H1 (cell line): Measurements from ENCODE around the gene TKFC. TPM values are rescaled to one million over a fixed set of nuclear protein-coding genes. Genes with fewer than 3 reads are reported as not detected.
A peak's percentile ranks its signal among the peaks of the same experiment; 100 is the strongest.

Source experiments
- CTCF ChIA-PET: fragments of 300-600 bp; sonication (Branson Sonifier 250); formaldehyde crosslinking; loops from one replicate; lab custom pipeline; 2021; ENCODE audit not compliant: partially characterized antibody; lab: Charles Lee
- POLR2A ChIA-PET: fragments of 300-600 bp; sonication (Branson Sonifier 250); formaldehyde crosslinking; loops from one replicate; lab custom pipeline; 2021; ENCODE audit warnings: inconsistent platforms; ENCODE audit not compliant: partially characterized antibody; lab: Charles Lee
- DNase-seq, 2 experiments: peaks; one replicate each; pipeline versions ENCODE4 v3.0.0 to v3.0.0-alpha.2; 2010 to 2022; ENCODE audit warnings: low spot score in 2 of 2, low read depth in 1 of 2, mixed read lengths in 1 of 2
- FAIRE-seq: peaks from 2 replicates; lab custom pipeline; 2011; peaks lifted over from hg19 to GRCh38; lab: Jason Lieb, UNC
- H2AFZ ChIP-seq: 2 replicates; pipeline ENCODE4 v1.8.1; 2012; ENCODE audit warnings: low read length, inconsistent platforms
- H2AK5ac ChIP-seq: 2 replicates; pipeline ENCODE4 v1.6.1; 2013; ENCODE audit warnings: low read depth, low read length
- H2BK120ac ChIP-seq: replicated peaks from 2 replicates; pipeline ENCODE3; 2013; ENCODE audit warnings: low read depth, low read length, inconsistent platforms
- H2BK12ac ChIP-seq: 2 replicates; pipeline ENCODE4 v1.6.1; 2013; ENCODE audit warnings: low read depth, low read length
- H2BK15ac ChIP-seq: 2 replicates; pipeline ENCODE4 v1.6.1; 2013; ENCODE audit warnings: low read length
- H2BK20ac ChIP-seq: 2 replicates; pipeline ENCODE4 v1.6.1; 2013; ENCODE audit warnings: low read length
- H2BK5ac ChIP-seq: 2 replicates; pipeline ENCODE4 v1.6.1; 2013; ENCODE audit warnings: low read depth, low read length
- H3K14ac ChIP-seq: 2 replicates; pipeline ENCODE4 v1.6.1; 2013; ENCODE audit warnings: inconsistent platforms; ENCODE audit not compliant: insufficient read length
- H3K18ac ChIP-seq: 2 replicates; pipeline ENCODE4 v1.6.1; 2013; ENCODE audit warnings: low read length; ENCODE audit errors: extremely low read depth
- H3K23ac ChIP-seq: 2 replicates; pipeline ENCODE4 v1.6.1; 2013; ENCODE audit warnings: inconsistent platforms; ENCODE audit not compliant: insufficient read length
- H3K23me2 ChIP-seq: 2 replicates; pipeline ENCODE4 v1.6.1; 2013; ENCODE audit warnings: low read depth, low read length
- H3K27ac ChIP-seq: 2 replicates; pipeline ENCODE4 v1.6.1; 2011; ENCODE audit warnings: low read depth, low read length, inconsistent platforms
- H3K27me3 ChIP-seq, 4 experiments: replicated peaks in 1 of 4; 1 replicate in 1 of 4; 2 replicates in 3 of 4; pipeline versions ENCODE4 v1.6.1 to v1.8.1; 2011 to 2013; ENCODE audit warnings: low read length in 3 of 4, mild to moderate bottlenecking in 3 of 4, inconsistent platforms in 2 of 4, mixed read lengths in 2 of 4, moderate library complexity in 1 of 4; ENCODE audit not compliant: control insufficient read depth in 3 of 4, insufficient read depth in 3 of 4; ENCODE audit errors: extremely low read depth in 1 of 4
- H3K36me3 ChIP-seq, 4 experiments: 2 replicates each; pipeline versions ENCODE4 v1.6.1 to v1.8.1; 2011 to 2013; ENCODE audit warnings: mild to moderate bottlenecking in 4 of 4, low read length in 3 of 4, moderate library complexity in 2 of 4, control low read depth in 1 of 4, inconsistent platforms in 1 of 4; ENCODE audit not compliant: insufficient read depth in 4 of 4, control insufficient read depth in 2 of 4
- H3K4ac ChIP-seq: replicated peaks from 2 replicates; pipeline ENCODE3; 2013; ENCODE audit warnings: low read length, low read depth, mixed read lengths, inconsistent platforms; ENCODE audit not compliant: insufficient read length
- H3K4me1 ChIP-seq, 4 experiments: replicated peaks in 1 of 4; 1 replicate in 1 of 4; 2 replicates in 3 of 4; pipeline versions ENCODE4 v1.6.1 to v1.8.1; 2011 to 2013; ENCODE audit warnings: low read length in 3 of 4, inconsistent platforms in 2 of 4, mixed read lengths in 1 of 4; ENCODE audit not compliant: insufficient read depth in 4 of 4, control insufficient read depth in 3 of 4
- H3K4me2 ChIP-seq, 2 experiments: 2 replicates each; pipeline versions ENCODE4 v1.6.1 to v1.8.1; 2011 to 2013; ENCODE audit warnings: low read depth in 2 of 2, low read length in 2 of 2, control low read depth in 1 of 2, inconsistent platforms in 1 of 2, mild to moderate bottlenecking in 1 of 2; ENCODE audit not compliant: insufficient read depth in 1 of 2
- H3K4me3 ChIP-seq, 4 experiments: fragments of 200-600, 300-600 bp in 1 of 4; sonication (generic), shearing (Covaris generic), sonication (Bioruptor Twin) in 1 of 4; 2 replicates each; pipeline versions ENCODE4 v1.5.1 to v1.8.1; 2011 to 2016; ENCODE audit warnings: low read length in 4 of 4, low read depth in 3 of 4, control low read depth in 2 of 4, inconsistent platforms in 2 of 4, mild to moderate bottlenecking in 2 of 4, mixed read lengths in 1 of 4, moderate library complexity in 1 of 4; ENCODE audit not compliant: insufficient read depth in 2 of 4; ENCODE audit errors: extremely low read depth in 1 of 4
- H3K56ac ChIP-seq: replicated peaks from 2 replicates; pipeline ENCODE3; 2013; ENCODE audit warnings: low read depth, mild to moderate bottlenecking, mixed read lengths, low read length, inconsistent platforms; ENCODE audit not compliant: insufficient read length
- H3K79me1 ChIP-seq: 2 replicates; pipeline ENCODE4 v1.6.1; 2013; ENCODE audit warnings: low read depth, low read length, control low read depth
- H3K79me2 ChIP-seq, 2 experiments: 2 replicates each; pipeline versions ENCODE4 v1.6.1 to v1.8.1; 2012 to 2013; ENCODE audit warnings: low read length in 2 of 2, mild to moderate bottlenecking in 2 of 2, inconsistent platforms in 1 of 2; ENCODE audit not compliant: insufficient read depth in 2 of 2, control insufficient read depth in 1 of 2
- H3K9ac ChIP-seq, 4 experiments: replicated peaks in 1 of 4; 1 replicate in 1 of 4; 2 replicates in 3 of 4; pipeline versions ENCODE4 v1.6.1 to v1.8.1; 2011 to 2013; ENCODE audit warnings: low read depth in 3 of 4, low read length in 3 of 4, control low read depth in 2 of 4, mild to moderate bottlenecking in 2 of 4, moderate library complexity in 2 of 4, inconsistent platforms in 1 of 4; ENCODE audit errors: extremely low read depth in 1 of 4
- H3K9me3 ChIP-seq, 2 experiments: 2 replicates each; pipeline versions ENCODE4 v1.6.1 to v1.8.1; 2012 to 2013; ENCODE audit warnings: mild to moderate bottlenecking in 2 of 2, moderate library complexity in 2 of 2, control low read depth in 1 of 2, inconsistent platforms in 1 of 2, low read depth in 1 of 2, low read length in 1 of 2, mixed read lengths in 1 of 2; ENCODE audit not compliant: insufficient read depth in 2 of 2
- H4K20me1 ChIP-seq, 2 experiments: replicated peaks in 1 of 2; 2 replicates each; pipeline versions ENCODE3 to v1.8.1; 2011 to 2013; ENCODE audit warnings: inconsistent platforms in 2 of 2, low read length in 2 of 2, mild to moderate bottlenecking in 1 of 2; ENCODE audit not compliant: insufficient read depth in 2 of 2, control insufficient read depth in 1 of 2
- H4K5ac ChIP-seq: 2 replicates; pipeline ENCODE4 v1.6.1; 2013; ENCODE audit warnings: low read length, low read depth, mixed read lengths, inconsistent platforms; ENCODE audit not compliant: insufficient read length
- H4K8ac ChIP-seq: 2 replicates; pipeline ENCODE4 v1.8.0; 2013; ENCODE audit warnings: mild to moderate bottlenecking, moderate library complexity, low read length, inconsistent platforms; ENCODE audit not compliant: insufficient read depth; ENCODE audit errors: extremely low read depth
- H4K91ac ChIP-seq: replicated peaks from 2 replicates; pipeline ENCODE3; 2013; ENCODE audit warnings: low read length, mixed read lengths, inconsistent platforms; ENCODE audit not compliant: insufficient read length
- CTCF ChIP-seq, 3 experiments: IDR thresholded peaks; 1 replicate in 2 of 3; 2 replicates in 1 of 3; pipeline versions ENCODE4 v1.5.1 to v1.6.1; 2011; ENCODE audit warnings: low read length in 3 of 3, mild to moderate bottlenecking in 3 of 3, inconsistent platforms in 2 of 3, low read depth in 1 of 3, moderate library complexity in 1 of 3; ENCODE audit not compliant: insufficient read depth in 1 of 3; ENCODE audit errors: control extremely low read depth in 1 of 3
- GABPA ChIP-seq: IDR thresholded peaks from 2 replicates; pipeline ENCODE4 v1.6.1; 2011; ENCODE audit warnings: mild to moderate bottlenecking, low read length, moderate library complexity, borderline replicate concordance; ENCODE audit not compliant: insufficient read depth
- GTF2F1 ChIP-seq: IDR thresholded peaks from 2 replicates; pipeline ENCODE4 v1.6.1; 2012; ENCODE audit warnings: low read depth, low read length, improper control_type of control experiment, borderline replicate concordance
- MAX ChIP-seq: IDR thresholded peaks from 2 replicates; pipeline ENCODE4 v1.6.1; 2012; ENCODE audit warnings: inconsistent platforms
- TAF7 ChIP-seq: optimal IDR thresholded peaks from 2 replicates; pipeline ENCODE3; 2011; ENCODE audit warnings: low read depth, mild to moderate bottlenecking, inconsistent platforms, low read length, moderate library complexity, borderline replicate concordance
- YY1 ChIP-seq: IDR thresholded peaks from 2 replicates; pipeline ENCODE4 v1.6.1; 2011; ENCODE audit warnings: low read depth, mild to moderate bottlenecking, low read length
- ZNF274 ChIP-seq: IDR thresholded peaks from 2 replicates; pipeline ENCODE4 v1.7.0; 2012; ENCODE audit warnings: low read length, borderline replicate concordance; ENCODE audit errors: extremely low read depth
- WGBS, 2 experiments: shearing (Covaris generic) in 1 of 2; methylation state at CpG; one replicate each; pipeline versions ENCODE4 v1.1.6 to v1.1.7; 2013 to 2015; ENCODE audit warnings: low lambda C conversion rate in 2 of 2, mixed read lengths in 2 of 2, inconsistent platforms in 1 of 2, low coverage in 1 of 2, missing lambda C conversion rate in 1 of 2; ENCODE audit not compliant: insufficient replicate concordance in 2 of 2, insufficient coverage in 1 of 2, insufficient read length in 1 of 2; ENCODE audit errors: extremely low coverage in 1 of 2, missing lambda C conversion rate in 1 of 2; 5-methylcytosine and 5-hydroxymethylcytosine counted together
- polyA plus RNA-seq, 7 experiments: library from polyadenylated mRNA; depleted of rRNA in 3 of 7; stranded (reverse) in 5 of 7; unstranded in 2 of 7; fragments of >200 nt in 5 of 7; fragments of 200-250 nt in 2 of 7; gene quantifications; 1 replicate in 5 of 7; 2 replicates in 1 of 7; 4 replicates in 1 of 7; pipeline versions ENCODE4 v1.2.1 to v1.2.3, GENCODE V29; 2011 to 2013; ENCODE audit warnings: missing spikeins in 2 of 7, mixed read lengths in 2 of 7
- total RNA-seq: library from RNA; stranded (reverse); fragmentation: NEBNext Ultra II Directional; extraction: Animal tissue kit (Norgen Biotek cat#: 25700); gene quantifications from 2 replicates; pipeline ENCODE4 v1.2.1, GENCODE V29; 2021

Gene TKFC
- total and polyA plus RNA-seq, 2 of the 8 experiments (the other 6 are each of a cell fraction or from before 2014, with no cell fraction given): 53.5 to 55.0 TPM

GRCh38 chr11:61336171-61336935 is 3.3 kb downstream of the TKFC start:
- POLR2A ChIA-PET: interaction anchor here (0.7 to 39.7 kb wide), 13 partner anchors 9 to 291 kb away, joined by 3 to 1106 read pairs (median 6); partner anchors contain the start of genes CPSF7, CYB561A3, SDHAF2 and TMEM138
- H2AFZ ChIP-seq: peak overlapping the region; percentile 72; the same call in 1 of the 2 replicates
- TF ChIP-seq MAX: peak; percentile 49
- TF ChIP-seq GABPA: peak; percentile 61; the same call in 1 of the 2 replicates
- TF ChIP-seq GTF2F1: 0 out of 2 replicates have a peak, but pooled peaks have one; percentile 33
- peak; percentile 95 to 99 (median 97) for TF ChIP-seq CTCF (IDR thresholded peaks at IDR 0.05; ENCODE audit: control extremely low read depth in 1 of 3, insufficient read depth in 1 of 3, low read depth in 1 of 3, low read length in 3 of 3)
- no peak for TF ChIP-seq ZNF274
- no peak for TF ChIP-seq TAF7
- no peak for TF ChIP-seq YY1

More at GRCh38 chr11:61336171-61336935, 3.3 kb downstream of the TKFC start:
- H2BK120ac ChIP-seq: no peak overlapping the region
- H4K8ac ChIP-seq: peak overlapping the region; percentile 84; the same call in 1 of the 2 replicates
- 44% methylated on average over 8 of the region's 8 CpGs; no CpG with 5 or more reads in 1 of the 2 experiments for WGBS, 2 experiments
- H3K56ac ChIP-seq: peak overlapping the region; percentile 70
- peaks cover 6% of the 10 kb centered on the region; the same call in 1 of the 2 replicates for H3K79me1 ChIP-seq
- DNase-seq (peak; percentile 78 to 92), FAIRE-seq (no peak)
- peak overlapping the region; percentile 71 for H2BK5ac ChIP-seq
- peaks cover 5 to 14% (median 9%) of the 10 kb centered on the region in 4 experiments for H3K4me1 ChIP-seq
- H4K20me1 ChIP-seq: peaks cover 0 to 3% of the 10 kb centered on the region in 2 experiments
- peak overlapping the region in 2 of 4 experiments; percentile 14 to 17; a peak in 3 of 7 replicates for H3K9ac ChIP-seq
- peak overlapping the region; percentile 14 for H2BK15ac ChIP-seq
- H3K79me2 ChIP-seq: peaks cover 12 to 20% of the 10 kb centered on the region in 2 experiments
- no peak overlapping the region for H3K4me2 ChIP-seq
- peak overlapping the region; percentile 45 for H4K91ac ChIP-seq
- no peaks in the 10 kb centered on the region for H3K9me3 ChIP-seq
- no peak overlapping the region for H2BK20ac ChIP-seq
- H2BK12ac ChIP-seq: 0 out of 2 replicates have a peak overlapping the region, but pooled peaks have one; percentile 30
- H3K23me2 ChIP-seq: peaks cover 9% of the 10 kb centered on the region; the same call in 1 of the 2 replicates
- CTCF ChIA-PET: interaction anchor here (0.5 to 10.1 kb wide), 36 partner anchors 9 to 461 kb away, joined by 3 to 290 read pairs (median 4); partner anchors contain the start of genes CYB561A3, TMEM138 and TMEM216
- peak overlapping the region; percentile 42; the same call in 1 of the 2 replicates for H2AK5ac ChIP-seq
- H3K23ac ChIP-seq: no peak overlapping the region
- peak overlapping the region; percentile 53 for H4K5ac ChIP-seq
- H3K18ac ChIP-seq: no peak overlapping the region
- no peak overlapping the region for H3K14ac ChIP-seq
- peak overlapping the region; percentile 91 for H3K4ac ChIP-seq
- H3K27ac ChIP-seq: peak overlapping the region; percentile 50
- H3K4me3 ChIP-seq: no peak overlapping the region
- H3K36me3 ChIP-seq: peaks cover 0 to 8% (median 2%) of the 10 kb centered on the region in 4 experiments; a peak in 1 of 8 replicates
- no peaks in the 10 kb centered on the region for H3K27me3 ChIP-seq
